Astrocyte of the cerebellum (primary cell): ENCODE data around the gene PRKCE.

ENCODE experiments used
- DNase-seq: peaks from one replicate; pipeline ENCODE4 v3.0.0-alpha.2; 2011; ENCODE audit warnings: low read depth
- H3K4me3 ChIP-seq: 2 replicates; pipeline ENCODE4 v1.5.1; 2011; ENCODE audit warnings: mild to moderate bottlenecking, low read depth, low read length, moderate library complexity
- in situ Hi-C: cut with HindIII; loops from 2 replicates; pipeline ENCODE4 v1.10.0; 2017; ENCODE audit warnings: low sequenced_read_pairs
- TF ChIP-seq, protein P1 (sequence below): IDR thresholded peaks from 2 replicates; pipeline ENCODE4 v1.5.1; 2012; ENCODE audit warnings: low read length, low read depth, moderate library complexity, mild to moderate bottlenecking; ENCODE audit errors: missing control alignments

Gene PRKCE

DNA sequence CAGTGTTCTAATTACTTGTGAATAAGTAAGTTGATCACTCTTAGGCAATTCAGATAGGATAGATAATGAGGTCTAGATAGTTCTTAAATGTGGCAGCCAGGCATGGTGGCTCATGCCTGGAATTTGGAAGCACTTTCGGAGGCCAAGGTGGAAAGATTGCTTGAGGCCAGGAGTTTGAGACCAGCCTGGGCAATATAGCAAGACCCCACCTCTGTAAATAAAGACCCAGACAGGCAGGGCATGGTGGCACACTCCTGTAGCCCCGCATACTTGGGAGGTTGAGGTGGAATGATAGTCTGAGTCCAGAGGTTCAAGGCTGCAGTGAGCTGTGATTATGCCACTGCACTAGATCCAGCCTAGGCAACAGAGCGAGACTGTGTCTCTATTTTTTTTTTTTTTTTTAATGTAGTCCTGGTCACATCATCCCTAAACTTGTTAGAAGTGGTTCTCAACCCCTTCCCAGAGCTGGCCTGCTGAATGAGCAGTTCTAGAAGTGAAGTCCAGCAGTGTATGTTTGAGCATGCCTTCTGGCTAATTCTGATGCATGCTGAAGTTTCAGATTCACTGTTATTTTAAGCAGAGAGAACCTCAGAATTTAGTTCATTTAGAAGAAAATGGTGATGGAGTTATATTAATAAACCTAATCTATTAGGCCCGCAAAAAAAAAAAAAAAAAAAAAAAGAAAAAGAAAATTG, 306.2 kb downstream of the PRKCE start:
- in situ Hi-C loops: no loop called here
- TF ChIP-seq, protein P1, sequence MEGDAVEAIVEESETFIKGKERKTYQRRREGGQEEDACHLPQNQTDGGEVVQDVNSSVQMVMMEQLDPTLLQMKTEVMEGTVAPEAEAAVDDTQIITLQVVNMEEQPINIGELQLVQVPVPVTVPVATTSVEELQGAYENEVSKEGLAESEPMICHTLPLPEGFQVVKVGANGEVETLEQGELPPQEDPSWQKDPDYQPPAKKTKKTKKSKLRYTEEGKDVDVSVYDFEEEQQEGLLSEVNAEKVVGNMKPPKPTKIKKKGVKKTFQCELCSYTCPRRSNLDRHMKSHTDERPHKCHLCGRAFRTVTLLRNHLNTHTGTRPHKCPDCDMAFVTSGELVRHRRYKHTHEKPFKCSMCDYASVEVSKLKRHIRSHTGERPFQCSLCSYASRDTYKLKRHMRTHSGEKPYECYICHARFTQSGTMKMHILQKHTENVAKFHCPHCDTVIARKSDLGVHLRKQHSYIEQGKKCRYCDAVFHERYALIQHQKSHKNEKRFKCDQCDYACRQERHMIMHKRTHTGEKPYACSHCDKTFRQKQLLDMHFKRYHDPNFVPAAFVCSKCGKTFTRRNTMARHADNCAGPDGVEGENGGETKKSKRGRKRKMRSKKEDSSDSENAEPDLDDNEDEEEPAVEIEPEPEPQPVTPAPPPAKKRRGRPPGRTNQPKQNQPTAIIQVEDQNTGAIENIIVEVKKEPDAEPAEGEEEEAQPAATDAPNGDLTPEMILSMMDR: no peak
- no peak overlapping the region for H3K4me3 ChIP-seq
- DNase-seq: no peak

DNA sequence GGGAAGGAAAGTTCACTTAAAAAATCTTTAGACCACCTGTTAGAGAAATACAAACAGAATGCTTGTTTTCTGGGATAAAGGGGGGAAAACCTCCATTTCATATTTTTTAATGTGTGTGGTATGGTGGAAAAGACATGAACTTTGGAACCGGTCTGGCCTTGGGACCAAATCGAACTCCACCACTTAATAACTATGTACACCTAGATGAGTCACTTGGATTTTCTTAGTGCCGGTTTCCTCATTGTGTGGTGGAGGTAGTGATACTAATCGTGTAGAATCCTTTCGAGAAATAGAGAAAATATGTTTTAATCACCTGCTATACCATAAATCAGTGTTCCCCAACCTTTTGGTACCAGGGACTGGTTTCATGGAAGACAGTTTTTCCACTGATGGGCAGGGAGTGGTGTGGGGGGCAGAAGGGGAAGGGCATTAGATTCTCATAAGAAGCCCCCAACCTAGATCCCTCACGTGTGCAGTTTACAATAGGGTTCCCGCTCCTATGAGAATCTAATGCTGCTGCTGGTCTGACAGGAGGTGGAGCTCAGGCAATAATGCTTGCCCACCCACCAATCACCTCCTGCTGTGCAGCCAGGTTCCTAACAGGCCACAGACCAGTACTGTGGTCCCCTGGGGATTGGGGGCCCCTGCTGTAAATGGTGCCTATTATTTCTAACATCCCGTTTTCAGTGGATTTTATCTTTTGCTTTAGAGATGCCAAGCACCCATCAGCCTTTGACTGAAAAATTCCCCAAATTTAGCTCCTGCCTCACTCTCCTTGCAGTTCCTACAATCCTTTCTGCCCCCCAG, 308.8 kb downstream of the PRKCE start:
- H3K4me3 ChIP-seq: no peak overlapping the region
- DNase-seq: no peak
- in situ Hi-C loops: no loop called here
- TF ChIP-seq, protein P1: no peak

DNA sequence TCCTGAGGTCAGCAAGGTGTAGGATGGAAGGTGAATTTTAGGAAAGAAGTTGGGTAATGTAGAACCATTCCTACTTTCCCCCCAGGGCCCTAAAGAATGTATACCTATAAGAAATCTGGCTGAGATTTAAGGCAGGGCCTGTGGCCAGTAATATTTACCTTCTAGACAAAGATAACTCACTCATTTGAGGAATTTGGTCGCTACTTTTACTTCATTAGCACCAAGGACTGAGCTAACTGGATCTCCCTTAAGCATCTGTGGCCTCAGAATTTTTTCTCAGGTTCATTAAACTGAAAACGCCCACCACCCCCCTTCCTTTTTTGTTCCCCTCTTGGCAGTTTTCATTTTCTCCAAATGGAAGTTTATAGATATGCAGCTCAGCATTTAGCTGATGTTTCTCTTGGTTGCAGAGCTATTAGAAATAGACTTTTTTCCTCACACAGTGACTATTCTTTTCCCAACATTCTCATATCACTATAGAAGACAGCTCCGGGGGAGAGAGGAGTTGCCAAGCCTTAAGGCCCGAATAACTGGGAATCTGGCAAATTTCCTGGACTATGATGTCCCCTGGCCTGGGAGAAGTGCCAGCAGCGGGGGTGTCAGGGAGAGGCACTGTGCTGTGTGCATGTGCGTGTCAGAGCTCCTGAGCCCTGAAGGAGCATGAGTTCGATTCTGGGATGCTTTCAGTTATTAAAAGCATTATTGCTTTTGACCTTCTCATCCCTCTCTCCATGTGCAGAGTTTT, 310.9 kb downstream of the PRKCE start:
- H3K4me3 ChIP-seq: no peak overlapping the region
- DNase-seq: peak; percentile 33
- in situ Hi-C loops: no loop called here
- TF ChIP-seq, protein P1: no peak

DNA sequence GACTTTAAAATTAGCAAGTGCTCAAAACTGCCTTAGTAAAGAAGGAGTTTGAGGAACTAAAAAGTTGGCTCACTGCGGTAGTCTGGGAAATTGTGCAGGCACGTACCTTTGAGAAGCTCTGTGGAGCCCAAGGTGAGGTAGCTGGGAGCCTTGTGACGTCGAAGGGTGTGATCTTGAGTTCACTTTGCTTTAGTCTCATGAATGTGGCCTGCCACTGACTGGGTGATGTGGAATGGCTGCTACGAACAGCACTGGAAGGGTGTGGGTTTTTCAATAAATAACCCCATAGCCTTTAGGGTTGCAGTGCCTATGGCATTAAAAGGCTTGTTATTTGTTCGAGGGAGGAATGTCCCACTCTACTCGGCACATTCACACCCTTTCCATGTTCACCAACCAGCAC, 312.3 kb downstream of the PRKCE start:
- no peak overlapping the region for H3K4me3 ChIP-seq
- in situ Hi-C loops: no loop called here
- TF ChIP-seq, protein P1: no peak
- no peak for DNase-seq

DNA sequence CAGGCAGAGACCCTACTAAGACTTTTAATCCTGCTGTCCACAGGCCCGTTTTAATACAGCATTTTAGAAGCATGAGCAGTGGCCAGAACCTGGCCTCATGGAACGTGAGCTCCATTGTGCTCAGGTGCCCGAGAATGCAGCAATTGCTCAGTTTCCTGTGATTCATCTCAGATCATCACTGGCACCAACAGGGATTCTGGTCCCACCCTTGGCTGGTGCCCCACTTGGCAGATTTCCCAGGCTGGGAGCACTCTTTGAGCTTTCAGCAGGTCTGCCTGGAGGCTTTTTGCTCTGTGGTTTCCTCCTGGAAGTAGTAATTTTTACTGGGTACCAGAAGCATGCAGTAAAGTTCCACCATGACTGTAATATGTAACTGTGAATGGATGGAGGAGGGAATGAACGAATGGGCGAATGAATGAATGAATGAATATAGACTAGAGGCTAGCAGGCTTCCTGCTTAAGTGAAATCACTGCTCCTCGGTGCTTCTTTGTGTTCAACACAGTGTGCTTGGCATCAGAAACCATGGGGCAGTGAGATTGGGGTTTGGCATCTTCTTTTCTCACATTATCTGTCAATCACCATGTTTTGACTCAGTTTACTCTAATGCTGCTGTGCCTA, 312.9 kb downstream of the PRKCE start:
- peak; percentile 90 for DNase-seq
- TF ChIP-seq, protein P1: no peak
- H3K4me3 ChIP-seq: no peak overlapping the region
- in situ Hi-C loops: no loop called here

DNA sequence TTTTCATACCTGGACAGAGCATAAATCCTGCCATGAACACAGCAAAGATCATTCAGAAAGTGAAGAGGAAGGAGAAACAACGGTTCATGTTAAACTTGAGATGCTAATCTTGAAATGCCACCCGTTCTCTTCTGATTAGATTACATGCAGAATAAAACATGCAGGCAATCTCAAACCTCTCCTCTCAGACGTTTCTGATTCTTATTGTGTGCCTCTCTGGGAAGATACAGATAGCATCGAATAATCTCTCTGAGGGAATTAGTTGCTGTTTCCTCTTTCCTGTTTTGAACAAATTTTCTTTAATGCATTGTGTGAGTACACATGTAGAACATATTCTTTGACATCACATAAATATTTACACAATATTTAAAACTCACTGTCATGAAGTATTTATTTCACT, 313.4 kb downstream of the PRKCE start:
- DNase-seq: no peak
- in situ Hi-C loops: no loop called here
- TF ChIP-seq, protein P1: no peak

More for the DNA sequence above, 313.4 kb downstream of the PRKCE start:
- no peak overlapping the region for H3K4me3 ChIP-seq
